ENCODE measurements around the gene ERBB2.
"Not testable (repeated sequence)": the region's sequence is repeated elsewhere in the genome, so short reads cannot be mapped to it uniquely, and the experiment has no call there.

ERBB2 gene

DNA sequence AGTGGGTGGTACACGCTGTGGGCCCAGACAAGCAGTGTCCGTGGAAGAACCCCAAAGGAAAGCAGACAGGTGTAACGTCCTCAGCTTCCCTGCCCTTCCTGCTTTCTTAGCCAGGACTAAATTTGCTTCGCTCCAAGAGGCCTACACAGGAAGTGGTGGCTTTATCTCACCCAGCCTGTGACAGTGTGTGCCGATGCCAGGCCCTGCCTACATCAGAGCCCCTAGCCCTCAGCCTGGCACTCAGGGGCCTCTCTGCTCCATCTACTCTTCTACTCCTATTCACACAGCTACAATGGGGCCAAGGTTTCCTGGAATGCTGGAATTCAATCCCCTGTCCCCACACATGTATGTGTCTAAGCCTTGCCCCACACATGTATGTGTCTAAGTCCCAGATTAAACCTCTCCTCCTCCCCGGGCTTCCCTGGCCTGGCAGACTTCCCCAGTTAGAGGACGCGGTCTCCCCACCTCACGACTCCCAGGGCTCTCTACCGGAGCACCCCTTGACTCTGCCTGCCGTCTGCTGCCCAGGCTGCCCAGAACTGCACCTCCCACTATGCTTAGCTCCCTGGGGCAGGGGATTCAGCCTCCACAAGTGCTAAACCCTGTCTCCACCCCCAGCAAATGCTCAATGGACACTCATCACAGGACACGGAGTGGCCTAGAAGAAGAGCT is 20.2 kb upstream of the ERBB2 start:
- no peak for DNase-seq

DNA sequence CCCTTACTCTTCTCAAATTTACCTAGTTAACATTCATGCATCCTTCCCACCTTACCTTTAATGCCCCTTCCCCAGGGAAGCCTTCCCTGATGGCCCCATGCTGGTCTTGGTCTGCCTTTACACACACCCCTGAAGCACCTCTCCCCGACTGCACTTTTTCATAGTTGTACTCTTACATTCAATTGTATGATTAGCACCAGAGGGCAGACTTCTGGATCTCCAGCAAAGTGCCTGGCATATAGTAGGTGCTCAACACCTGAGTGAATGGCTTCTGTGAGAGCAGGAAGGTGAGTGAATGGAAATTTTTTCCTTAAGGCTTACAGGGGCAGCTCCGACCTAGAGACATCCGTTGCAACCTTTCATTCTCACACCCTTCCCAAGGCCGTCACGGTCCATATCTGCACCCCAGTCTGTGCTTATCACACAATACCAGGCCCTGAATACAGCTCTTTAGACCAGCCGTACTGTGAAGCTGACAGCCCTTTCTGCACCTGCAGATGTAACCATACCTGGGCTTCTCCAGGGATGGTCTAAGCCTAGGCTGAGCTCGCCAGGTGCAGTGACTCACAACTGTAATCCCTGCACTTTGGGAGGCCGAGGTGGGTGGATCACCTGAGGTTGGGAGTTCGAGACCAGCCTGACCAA is 16.4 kb upstream of the ERBB2 start:
- no peak for DNase-seq

DNA sequence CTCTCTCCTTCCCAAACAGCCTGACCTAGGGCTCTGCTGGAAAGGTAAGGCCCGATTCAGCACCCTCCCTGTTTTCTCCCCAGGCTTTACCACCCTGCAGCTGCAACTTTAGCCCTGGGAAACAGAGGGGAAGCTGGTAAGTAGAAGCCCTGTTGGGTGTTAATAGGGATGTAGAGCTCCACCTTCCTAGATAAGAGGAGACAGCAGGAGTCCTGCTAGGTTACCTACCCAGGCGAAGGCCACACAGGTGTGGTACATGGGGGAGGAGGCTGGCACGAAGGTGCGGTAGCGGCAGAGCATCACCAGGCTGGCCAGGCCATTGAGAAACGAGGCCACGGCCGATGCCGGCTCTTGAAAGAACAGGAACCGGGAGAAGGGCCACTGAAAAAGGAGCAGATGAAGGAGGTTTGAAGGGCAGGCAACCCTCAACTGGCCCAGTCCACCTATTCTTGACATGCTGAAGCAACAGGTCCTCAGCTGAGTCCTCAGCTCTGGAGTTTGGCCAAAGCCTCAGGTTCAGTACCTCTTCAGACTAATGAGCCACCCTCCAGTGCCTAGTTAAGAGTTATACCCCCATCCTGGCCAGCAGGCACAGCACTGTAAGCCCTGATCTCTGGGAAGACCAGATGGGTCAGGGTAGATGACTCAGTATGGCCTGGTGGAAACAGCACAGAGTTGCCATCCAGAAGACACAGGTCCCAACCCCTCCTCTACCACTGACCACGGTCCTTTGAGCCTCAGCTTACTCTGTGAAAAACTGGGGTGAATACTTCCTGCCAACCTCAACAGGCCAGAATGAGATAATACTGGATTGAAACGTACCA is 15.3 kb upstream of the ERBB2 start:
- no peak for DNase-seq

DNA sequence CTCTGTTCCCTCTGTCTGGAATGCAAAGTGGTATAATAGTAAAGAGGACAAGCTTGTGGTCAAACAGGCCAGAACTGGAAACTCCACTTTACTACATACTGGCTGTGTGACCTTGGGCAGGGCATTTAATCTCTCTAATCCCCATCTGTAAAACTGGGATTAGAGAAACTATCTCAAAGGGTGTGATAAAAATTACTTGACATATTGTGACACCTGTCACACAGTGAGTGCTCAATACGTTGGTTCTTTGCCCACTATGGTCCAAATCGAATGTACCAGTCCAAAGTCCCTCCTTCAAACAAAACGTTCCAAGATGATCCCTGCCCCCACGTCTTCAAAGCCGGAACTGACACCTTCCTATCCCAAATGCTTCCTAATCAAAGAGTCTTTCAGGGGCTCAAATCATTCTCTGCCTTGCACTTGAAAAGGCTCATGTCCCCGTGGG is 12.7 kb upstream of the ERBB2 start:
- no peak for DNase-seq

DNA sequence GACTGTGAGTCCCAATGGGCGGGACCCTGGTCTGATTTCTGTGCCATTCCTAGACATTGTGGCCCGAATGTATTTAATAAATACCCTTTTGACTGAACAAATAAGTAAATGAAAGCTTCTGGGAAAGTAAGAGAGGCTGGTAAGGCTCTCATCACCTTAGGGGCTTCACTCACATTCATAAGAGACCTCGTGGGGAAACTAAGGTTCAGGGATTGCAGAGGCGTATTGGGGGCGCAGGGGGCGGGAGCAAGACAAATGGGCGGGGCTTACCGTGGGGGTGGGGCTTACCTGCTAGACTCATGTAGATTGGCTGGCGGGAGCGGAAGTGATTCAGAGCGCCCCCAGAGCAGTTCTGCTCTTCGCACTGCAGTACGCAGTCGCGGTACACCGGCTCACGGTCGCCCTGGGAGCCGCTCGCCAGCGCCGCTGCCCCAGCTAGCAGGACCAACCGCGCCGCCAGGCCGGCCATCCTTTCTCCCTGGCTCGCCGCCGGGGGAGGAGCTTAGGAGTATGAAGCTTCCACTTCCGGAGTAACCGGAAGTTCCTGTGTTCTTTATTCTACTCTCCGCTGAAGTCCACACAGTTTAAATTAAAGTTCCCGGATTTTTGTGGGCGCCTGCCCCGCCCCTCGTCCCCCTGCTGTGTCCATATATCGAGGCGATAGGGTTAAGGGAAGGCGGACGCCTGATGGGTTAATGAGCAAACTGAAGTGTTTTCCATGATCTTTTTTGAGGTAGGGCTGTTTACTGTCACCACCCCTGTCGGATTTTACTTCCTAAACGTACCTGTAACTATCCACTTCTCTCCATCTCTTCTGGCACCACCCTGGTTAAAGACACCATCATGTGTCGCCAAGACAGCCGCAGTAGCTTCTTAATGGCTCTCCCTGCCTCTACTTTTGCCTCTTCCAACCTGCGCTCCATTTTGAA is 12.1 kb upstream of the ERBB2 start, which contains the start of gene PGAP3:
Gene PGAP3, minus strand, starts transcription at position 512 of the 929 bp plus-strand sequence. Its CDS starts 43 bp downstream, at position 469.
- peak; percentile 82 to 92 for DNase-seq

DNA sequence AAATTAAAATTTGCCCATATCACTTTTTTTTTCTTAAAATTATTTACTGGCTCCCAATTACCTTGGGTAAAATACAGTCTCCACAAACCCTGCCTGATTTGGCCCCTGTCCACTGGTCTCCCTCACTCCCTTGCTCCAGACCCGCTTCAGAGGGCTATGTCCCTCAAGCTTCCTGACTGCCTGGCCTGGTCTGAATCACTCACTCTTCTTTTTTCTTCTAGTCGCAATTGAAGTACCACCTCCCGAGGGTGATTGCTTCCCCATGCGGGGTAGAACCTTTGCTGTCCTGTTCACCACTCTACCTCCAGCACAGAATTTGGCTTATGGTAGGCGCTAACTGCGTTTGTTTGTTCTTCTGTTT is 11.4 kb upstream of the ERBB2 start:
- DNase-seq = no peak

DNA sequence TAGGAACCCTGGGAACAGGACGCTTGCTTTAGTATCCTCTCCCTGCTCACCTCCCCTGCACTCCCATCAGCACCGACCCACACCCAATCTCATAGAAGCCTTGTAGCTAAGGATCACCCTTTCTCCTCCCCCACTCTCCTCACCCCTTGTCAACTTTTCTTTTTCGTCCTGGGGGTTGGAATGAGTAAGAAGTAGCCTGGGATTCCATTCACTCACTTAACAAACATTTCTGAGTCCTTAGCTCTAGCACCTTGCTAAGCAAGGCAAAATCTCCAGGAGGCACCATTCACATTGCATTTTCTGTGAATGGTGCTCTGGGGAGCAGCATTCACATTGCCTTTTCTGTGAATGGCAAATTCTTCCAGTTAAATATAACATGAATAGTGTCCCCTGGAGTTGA is 10.9 kb upstream of the ERBB2 start:
- DNase-seq = no peak

DNA sequence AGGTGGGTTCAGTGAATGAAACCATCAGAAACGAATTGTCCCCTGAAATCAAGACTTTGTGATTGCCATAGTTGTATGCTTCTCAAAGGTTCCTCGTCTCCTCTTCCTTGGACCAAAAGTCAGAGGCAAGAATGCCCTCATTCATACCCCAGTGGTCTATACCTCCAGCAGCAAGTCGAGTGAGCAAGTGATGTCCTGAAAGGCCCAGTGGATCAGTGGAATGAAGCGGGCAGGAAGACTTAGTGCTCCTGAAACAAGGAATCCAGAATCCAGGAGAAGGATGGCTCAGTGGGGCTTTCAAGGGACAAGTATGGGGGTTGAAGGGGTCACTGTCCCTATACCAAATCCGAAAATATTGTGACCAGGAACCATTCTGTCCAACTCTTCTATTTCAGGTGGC is 5.3 kb upstream of the ERBB2 start:
- no peak for DNase-seq

DNA sequence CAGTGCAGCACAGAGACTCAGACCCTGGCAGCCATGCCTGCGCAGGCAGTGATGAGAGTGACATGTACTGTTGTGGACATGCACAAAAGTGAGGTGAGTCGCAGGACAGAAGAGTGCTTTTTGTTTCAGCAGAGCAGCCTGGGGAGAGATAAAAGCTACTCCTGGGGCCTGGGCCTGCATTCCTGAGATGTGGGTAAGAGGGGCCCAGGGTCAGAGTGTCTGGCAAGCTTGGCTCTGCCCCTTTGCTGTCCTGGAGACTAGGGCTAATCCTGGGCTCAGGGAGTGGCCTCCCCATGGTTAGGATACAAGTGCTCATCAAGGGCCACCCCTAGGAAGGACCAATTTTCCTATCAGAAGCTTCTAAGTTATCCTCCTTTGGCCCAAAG is 4.8 kb upstream of the ERBB2 start:
- no peak for DNase-seq

DNA sequence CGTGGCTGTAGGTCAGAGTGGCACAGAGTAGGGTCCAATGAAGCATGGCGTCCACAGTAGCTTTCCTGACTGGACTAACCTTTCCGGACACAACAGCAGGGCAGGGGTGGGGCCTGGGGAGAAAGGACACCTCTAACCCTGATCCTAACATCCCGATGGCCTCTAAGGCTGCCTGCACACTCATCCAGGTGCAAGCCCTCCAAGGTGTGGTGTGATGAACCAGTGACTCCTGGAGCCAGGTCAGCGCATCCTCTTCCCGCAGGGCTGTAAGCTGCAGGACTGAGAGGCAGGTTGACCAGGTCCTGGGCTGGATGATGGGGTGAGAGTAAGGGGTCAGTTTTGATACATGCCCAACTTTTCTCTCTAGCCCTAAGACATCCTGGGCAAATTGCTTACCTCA is 3.1 kb upstream of the ERBB2 start:
- DNase-seq = no peak

DNA sequence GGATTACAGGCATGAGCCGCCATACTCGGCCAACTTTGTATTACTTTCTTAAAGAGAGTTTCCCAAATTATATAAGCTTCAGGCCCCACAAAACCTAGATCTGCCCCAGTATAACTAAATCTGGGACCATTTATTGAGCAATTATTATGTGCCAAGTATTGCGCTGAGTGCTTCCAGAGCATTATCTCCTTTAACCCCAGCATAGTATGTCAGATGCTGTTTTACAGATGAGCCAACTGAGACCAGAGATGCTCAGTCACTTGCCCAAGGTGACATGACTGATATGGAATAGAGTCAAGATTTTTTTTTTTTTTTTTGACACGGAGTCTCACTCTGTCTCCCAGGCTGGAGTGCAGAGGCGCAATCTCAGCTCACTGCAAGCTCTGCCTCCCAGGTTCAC is 1.9 kb upstream of the ERBB2 start:
- no peak for DNase-seq

DNA sequence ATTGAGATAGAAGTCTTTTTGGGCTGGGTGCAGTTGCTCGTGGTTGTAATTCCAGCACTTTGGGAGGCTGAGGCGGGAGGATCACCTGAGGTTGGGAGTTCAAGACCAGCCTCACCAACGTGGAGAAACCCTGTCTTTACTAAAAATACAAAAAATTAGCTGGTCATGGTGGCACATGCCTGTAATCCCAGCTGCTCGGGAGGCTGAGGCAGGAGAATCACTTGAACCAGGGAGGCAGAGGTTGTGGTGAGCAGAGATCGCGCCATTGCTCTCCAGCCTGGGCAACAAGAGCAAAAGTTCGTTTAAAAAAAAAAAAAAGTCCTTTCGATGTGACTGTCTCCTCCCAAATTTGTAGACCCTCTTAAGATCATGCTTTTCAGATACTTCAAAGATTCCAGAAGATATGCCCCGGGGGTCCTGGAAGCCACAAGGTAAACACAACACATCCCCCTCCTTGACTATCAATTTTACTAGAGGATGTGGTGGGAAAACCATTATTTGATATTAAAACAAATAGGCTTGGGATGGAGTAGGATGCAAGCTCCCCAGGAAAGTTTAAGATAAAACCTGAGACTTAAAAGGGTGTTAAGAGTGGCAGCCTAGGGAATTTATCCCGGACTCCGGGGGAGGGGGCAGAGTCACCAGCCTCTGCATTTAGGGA is 577 bp upstream of the ERBB2 start:
- not testable (repeated sequence) for DNase-seq

DNA sequence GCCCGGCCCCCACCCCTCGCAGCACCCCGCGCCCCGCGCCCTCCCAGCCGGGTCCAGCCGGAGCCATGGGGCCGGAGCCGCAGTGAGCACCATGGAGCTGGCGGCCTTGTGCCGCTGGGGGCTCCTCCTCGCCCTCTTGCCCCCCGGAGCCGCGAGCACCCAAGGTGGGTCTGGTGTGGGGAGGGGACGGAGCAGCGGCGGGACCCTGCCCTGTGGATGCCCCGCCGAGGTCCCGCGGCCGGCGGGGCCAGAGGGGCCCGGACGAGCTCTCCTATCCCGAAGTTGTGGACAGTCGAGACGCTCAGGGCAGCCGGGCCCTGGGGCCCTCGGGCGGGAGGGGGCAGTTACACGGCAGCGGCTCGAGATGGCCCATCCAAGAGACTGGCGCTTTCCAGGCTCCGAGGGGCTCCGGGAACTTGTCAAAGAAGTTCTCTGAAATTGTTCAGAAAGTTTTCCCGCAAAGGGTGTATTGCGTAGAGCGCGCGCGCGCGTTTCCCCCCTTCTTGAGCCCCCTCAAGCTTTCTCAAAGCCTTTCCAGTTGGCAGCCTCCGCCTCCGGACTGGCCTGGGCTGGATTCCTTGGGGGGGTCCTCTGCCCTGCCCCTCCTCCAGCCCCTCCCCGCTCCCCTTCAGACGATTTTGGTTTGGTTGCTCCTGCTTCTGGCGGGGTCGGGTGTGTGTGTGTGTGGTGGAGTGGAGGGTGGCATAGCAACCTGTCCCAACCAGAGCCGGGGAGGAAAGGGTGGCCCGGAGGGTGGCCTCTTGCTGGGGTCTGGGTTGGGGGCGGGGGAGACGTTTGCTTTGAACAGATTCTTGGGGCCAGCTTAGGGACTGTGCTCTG is 504 bp downstream of the ERBB2 start:
- DNase-seq = no peak

DNA sequence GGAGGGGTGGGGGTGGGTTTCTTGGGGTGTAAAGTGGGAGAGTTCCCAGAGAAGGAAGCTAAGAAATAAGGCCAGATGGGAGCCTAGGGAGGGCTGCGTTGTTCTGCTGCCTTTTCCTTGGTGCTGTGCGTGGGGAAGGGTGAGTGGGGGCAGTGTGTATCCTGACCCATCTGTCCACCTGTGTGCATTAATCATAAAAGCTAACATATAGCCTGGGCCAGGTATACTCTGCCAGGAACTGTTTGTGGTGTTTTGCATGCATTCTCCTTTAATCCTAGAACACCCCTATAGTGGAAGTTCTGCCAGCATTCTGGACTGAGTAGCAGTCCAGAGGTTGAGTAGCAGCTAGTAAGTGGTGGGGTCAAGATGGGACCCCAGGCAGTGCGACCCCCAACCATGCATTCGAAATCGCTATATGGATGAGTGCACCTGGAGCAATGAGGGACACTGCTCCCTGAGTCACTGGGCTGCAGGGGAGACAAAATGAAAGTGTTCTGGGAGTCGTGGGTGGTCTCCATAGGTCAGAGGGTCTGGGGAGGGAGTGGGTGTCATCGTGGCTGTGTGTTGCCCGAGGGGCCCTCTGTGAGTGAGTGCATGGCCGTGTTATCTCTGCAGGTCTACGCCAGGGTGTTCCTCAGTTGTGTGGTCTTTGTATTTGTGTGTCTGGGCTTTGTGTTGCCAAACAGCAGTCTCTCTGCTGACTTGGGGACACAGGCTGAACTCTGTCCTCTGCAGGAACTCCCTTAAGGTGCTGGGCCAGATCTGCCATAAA is 1.3 kb downstream of the ERBB2 start:
- no peak for DNase-seq

DNA sequence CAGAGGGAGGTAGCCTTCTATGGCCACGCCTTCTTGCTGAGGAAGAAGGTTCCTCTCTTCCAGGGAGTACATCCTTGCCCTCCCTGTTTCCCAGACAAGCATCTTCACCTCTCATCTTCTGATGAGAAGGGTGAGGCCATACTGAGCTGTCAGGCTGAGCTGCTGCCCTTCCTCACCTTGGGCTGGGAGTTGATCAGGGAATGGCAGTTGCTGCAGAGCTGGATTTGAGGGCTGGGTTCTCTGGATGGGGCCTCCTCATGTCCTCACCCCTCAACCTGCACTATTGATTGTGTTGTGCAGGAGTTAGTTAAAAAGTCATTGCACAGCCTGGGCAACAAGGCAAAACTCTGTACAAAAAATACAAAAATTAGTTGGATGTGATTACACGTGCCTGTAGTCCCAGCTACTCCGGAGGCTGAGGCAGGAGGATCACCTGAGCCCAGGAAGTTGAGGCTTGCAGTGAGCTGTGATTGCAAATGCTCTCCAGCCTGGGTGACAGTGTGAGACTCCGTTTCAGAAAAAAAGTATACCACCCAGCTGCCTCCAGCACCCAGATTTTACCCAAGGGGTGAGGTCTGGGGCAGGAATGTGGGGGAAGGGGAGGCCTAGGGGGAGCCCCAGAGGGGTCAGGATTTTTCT is 2.0 kb downstream of the ERBB2 start:
- no peak for DNase-seq

DNA sequence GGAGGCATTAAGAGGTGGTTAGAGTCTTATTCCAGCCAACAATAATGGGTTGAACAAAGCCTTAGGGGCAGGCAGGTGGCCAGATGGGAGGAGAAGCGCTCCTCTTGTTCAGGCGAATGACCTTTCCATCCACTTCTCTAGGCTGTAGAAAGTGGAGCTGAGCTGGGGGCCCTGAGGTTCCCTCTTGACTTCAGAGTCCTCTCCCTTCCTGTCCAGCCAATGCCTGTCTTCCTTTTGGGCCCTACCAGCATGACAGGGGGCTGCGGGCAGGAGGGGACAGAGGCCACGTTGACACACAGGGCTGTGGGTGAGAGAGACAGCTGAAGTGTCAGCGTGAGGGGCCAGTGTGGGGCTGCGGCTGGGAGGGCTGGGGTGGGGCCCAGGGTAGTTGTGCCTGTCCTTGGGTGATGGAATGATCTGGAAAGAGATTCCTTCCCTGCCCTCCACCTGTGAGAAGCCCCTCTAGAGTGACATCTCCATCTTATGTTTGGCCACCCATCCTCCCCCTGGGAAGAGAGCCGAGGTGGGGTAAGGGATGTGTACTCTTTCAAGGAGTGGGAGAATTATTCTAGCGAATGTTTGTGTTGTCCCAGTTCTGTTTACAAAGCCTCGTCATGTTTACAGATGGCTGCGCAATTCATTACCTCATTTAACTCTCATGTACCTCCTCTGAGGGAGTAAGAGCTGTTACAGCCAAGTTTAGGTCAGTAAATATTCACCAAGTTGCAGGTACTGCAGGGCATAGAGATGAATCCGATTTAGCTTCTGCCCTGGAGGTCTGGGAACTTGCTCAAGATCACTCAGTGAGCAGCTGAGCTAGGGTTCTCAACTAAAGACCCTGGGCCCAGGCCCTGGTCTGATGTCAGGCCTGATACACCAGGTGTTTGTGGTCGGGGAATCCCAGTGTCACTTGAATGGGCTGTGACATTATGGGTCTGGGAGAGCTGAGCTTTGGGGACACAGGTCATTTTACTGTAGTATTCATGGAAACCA is 3.3 kb downstream of the ERBB2 start:
- DNase-seq = no peak

DNA sequence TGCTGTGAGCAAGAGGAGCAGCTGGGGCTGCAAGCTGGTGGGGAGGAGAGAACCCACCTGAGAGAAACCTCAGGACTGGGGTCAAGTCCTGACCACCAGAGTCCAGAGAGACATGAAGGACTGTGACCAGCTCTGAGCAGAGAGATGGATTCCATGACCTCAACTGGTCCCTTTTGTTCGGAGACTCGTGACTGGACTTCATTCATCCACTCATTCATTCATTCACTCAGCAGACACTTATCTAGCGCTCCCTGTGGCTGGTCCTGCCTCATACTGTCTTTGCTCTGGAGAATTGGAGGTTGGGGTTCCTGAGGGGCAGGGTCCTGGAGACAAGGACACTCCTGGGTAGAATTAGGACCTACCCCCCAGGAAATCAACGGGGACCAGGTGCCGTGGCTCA is 4.0 kb downstream of the ERBB2 start:
- DNase-seq = no peak

DNA sequence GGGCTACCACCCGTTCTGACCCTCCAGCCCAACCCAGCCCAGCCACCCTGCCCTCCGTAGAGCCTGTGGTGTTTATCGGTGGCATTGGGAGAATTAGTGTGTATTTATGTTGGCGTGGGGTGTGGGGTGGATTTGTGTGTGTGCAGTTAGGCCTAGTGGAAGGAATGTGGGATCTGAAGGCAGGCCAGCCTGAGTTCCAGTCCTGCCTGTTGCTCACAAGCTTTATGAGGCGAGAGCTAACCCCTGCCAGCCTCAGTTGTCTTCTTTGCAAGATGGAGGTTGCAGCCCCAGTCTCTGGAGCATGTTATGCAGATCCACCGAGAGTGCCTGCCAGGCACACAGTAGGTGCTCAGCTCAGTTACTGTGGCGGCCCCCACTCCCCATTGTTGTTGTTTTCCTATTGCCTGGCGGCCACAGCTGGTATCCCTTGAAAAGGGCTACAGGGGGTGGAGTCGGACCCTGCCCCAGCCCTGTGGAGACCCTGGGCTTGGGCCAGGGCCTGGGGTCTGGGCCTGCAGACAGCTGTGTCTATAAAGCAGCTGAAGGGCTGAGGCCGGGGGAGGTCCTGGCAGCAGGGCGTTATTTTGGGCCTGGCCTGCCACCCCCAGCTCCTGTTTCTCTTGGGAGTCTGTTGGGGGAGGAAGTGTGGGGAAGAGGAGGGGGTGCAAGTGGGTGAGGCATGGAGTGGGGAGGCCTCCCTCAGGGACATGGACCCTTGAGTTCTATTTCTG is 5.1 kb downstream of the ERBB2 start:
- DNase-seq = no peak
